C4-2B (cell line): Measurements from ENCODE around the gene NMUR1.

Experiments
- H3K27ac ChIP-seq: fragments of 450-650 bp; 2 replicates; pipeline ENCODE4 v1.5.1; 2017
- CTCF ChIP-seq: fragments of 450-650 bp; conservative IDR thresholded peaks from 2 replicates; pipeline ENCODE4 v1.5.1; 2017; ENCODE audit warnings: mild to moderate bottlenecking
- ZFX ChIP-seq: fragments of 450-650 bp; IDR thresholded peaks from 2 replicates; pipeline ENCODE4 v1.6.1; 2017

Gene NMUR1

GRCh38 chr2:231522418-231523180, 7.6 kb downstream of the NMUR1 start:
- no peak overlapping the region for H3K27ac ChIP-seq
- TF ChIP-seq ZFX: no peak
- TF ChIP-seq CTCF: no peak

GRCh38 chr2:231521443-231521842, 8.8 kb downstream of the NMUR1 start:
- TF ChIP-seq CTCF (no peak), ZFX (no peak)

GRCh38 chr2:231519975-231520555, 10.2 kb downstream of the NMUR1 start:
- TF ChIP-seq ZFX (no peak), CTCF (no peak)
- H3K27ac ChIP-seq: no peak overlapping the region

More at GRCh38 chr2:231521443-231521842, 8.8 kb downstream of the NMUR1 start:
- no peak overlapping the region for H3K27ac ChIP-seq

- no peak overlapping the region for H3K27ac ChIP-seq
- no peak for TF ChIP-seq CTCF
- no peak for TF ChIP-seq ZFX
These were observed 11.5 kb downstream of the NMUR1 start for GRCh38 chr2:231518771-231519170.

GRCh38 chr2:231515603-231516002, 14.6 kb downstream of the NMUR1 start:
- H3K27ac ChIP-seq: no peak overlapping the region
- no peak for TF ChIP-seq CTCF
- no peak for TF ChIP-seq ZFX

- H3K27ac ChIP-seq: peak overlapping the region; percentile 95
- TF ChIP-seq CTCF (no peak), ZFX (0 out of 2 replicates have a peak, but pooled peaks have one; percentile 3)
These were observed 15.3 kb downstream of the NMUR1 start for GRCh38 chr2:231514951-231515297.

GRCh38 chr2:231514225-231514950, 15.9 kb downstream of the NMUR1 start:
- TF ChIP-seq CTCF: no peak
- peak; percentile 35; the same call in 1 of the 2 replicates for TF ChIP-seq ZFX

More at GRCh38 chr2:231514225-231514950, 15.9 kb downstream of the NMUR1 start:
- H3K27ac ChIP-seq: peak overlapping the region; percentile 95
